GM12873 (cell line): ENCODE measurements around the gene GANAB.

ENCODE experiments used
- TF ChIP-seq, protein P1 (sequence below): IDR thresholded peaks from 2 replicates; pipeline ENCODE4 v1.5.1; 2012; ENCODE audit warnings: low read depth, mild to moderate bottlenecking, moderate library complexity, low read length, control low read depth; ENCODE audit not compliant: insufficient read depth; ENCODE audit errors: missing control alignments

Gene GANAB

DNA sequence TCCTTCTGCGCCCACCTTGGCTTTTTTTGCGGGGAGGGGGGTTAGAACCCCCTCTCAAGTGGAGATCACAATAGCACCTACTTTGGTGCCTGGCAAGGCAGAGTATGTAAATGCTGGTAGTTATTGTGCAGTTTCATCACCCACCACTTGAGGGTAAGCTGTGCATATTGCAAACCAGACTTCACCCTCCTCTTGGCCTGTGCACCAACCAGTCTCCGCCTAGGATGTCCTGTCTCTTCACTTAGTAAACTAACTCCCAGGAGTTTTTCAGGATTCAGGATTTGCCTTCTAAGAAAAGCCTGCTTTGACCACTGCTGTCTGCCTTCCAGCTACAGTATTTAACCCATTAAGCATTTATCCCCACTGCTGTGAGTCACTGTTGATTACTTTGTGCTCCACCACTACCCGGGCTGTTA is 34.4 kb upstream of the GANAB start:
- TF ChIP-seq, protein P1, sequence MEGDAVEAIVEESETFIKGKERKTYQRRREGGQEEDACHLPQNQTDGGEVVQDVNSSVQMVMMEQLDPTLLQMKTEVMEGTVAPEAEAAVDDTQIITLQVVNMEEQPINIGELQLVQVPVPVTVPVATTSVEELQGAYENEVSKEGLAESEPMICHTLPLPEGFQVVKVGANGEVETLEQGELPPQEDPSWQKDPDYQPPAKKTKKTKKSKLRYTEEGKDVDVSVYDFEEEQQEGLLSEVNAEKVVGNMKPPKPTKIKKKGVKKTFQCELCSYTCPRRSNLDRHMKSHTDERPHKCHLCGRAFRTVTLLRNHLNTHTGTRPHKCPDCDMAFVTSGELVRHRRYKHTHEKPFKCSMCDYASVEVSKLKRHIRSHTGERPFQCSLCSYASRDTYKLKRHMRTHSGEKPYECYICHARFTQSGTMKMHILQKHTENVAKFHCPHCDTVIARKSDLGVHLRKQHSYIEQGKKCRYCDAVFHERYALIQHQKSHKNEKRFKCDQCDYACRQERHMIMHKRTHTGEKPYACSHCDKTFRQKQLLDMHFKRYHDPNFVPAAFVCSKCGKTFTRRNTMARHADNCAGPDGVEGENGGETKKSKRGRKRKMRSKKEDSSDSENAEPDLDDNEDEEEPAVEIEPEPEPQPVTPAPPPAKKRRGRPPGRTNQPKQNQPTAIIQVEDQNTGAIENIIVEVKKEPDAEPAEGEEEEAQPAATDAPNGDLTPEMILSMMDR: peak; percentile 76

DNA sequence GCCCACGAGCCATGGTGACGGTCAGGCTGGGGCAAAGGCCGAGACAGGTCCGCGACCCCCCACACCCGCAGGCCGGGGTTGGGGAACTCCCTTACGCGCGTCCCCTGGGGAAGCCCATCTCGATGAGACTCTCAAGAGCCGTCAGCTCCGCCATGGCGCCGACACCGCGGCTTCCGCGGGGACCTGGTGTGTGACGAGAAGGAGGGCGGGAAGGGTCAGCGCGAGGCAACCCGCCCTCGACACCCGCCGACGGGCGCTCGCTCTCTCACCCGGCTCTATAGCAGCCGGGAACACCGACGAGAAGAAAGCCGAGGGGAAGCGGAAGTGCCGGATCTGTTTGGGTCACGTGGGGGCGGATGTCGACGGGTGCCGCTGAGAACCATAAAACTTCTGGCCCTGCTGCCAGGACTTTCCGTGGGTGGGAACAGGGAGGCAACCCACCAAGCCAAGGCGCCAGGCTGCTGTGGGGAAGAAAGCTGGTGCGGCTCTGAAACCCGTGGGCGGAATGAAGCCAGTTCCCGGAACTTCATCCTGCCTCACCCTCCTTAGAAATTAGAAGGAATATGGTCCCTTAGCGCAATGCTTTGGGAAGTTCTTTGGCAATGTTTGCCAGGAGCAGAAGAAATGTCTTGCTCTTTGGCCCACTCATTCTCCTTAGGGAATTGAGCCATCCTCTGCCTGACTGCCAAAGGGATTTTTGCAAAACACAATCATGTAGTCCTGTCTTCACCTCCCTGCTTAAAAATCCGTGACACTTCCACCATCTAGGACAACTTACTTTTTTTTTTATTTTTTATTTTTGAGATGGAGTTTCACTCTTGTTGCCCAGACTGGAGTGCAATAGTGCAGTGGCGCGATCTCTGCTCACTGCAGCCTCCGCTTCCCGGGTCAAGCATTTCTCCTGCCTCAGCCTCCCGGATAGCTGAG is 32.6 kb upstream of the GANAB start, which contains the start of gene UBXN1:
TSS of gene UBXN1 (minus strand) at position 304 of the 927 bp plus-strand sequence. CDS start at position 154, 150 bp downstream.
- TF ChIP-seq, protein P1: no peak

DNA sequence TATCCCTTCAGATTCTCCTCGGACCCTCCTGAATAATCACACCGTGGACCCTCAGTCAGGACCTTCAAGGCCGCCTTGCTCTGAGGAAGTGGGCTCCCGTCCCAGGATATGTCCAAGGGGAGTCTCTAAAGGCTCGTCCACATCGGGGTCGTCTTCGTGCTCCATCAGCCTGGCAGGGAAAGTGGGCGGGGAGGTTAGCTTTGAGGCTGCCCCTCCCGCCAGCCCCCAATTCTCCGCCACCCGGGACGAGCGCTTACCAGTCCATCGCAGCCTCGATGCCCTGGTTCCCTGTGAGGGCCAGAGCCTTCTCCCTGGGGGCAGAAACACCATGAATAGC is 32.0 kb upstream of the GANAB start:
- TF ChIP-seq, protein P1: no peak

DNA sequence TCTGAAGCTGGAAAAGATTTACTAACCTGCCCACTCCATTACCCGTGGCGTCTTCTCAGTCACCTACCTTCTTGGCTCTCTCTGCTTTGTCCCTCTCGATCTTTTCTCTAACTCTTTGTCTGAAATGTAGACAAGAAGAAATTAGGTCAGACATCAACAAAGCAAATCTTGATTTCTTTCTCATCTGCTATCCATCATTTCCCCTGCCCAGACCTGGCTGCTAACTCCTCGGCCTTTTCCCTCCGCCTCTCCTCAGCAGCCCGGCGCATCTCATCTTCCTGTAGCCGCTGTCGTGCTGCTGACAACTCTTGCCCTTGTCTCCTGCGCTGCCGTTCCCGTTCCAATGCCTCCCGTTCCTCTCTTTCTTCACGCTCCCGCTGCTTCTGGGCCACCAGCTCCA is 31.3 kb upstream of the GANAB start:
- TF ChIP-seq, protein P1: no peak

DNA sequence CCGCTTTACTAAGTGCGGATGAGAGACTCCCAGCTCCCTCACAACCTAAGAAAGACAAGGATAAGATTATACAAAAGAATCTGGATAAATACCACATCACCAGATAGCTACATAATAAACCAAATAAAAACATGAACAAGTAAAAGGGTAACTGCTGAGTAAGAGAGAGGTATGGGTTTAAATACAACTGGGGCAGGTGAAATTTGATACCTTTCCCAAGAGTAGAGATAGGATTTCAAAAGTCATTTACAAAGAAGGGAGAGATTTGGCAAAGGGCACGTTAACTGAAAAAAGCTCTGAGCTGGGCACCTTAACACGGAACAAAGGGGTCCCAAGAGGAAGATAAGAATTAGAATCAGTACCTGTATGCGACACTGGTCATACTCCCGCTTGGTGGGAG is 30.7 kb upstream of the GANAB start:
- TF ChIP-seq, protein P1: no peak

DNA sequence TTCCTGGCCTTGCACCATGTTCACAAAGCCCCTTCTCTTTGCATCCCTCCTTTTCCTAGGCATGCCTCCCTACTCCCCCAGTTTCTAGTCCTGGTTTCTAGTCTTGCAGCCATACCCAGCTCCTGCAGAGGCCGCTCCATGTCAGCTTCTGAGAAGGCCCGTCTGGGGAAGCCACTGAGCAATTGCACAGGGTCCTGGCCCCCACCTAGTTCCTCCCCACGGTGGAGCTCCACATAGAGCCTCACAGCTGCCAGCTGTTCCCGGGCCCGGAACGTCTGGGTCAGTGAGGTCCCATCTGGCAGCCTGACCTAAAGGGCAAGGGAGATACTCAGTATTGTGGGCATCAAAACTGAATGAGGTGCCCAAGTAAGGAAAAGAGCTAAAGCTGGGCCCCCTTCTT is 30.3 kb upstream of the GANAB start:
- TF ChIP-seq, protein P1: no peak

DNA sequence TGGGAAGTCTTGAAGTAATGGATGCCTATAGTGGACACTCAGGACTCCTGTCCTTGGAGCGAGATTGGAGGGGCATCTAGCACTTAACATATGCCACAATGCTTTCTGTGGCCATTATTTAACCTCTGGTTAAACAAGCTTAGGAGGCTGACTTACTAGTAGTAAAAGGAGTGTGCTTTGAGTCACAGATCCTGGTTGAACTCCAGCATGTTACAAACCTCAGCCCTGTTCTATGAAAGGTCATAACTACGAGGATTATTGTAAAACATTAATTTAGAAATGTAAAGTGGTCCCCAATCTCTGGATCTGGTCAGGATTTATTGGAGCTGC is 26.7 kb upstream of the GANAB start:
- TF ChIP-seq, protein P1: no peak
